LHCN-M2 (cell line): ENCODE results near the gene RPS3. TPM values are rescaled to one million over a fixed set of nuclear protein-coding genes. Genes with fewer than 3 reads are reported as not detected.
A peak's percentile ranks its signal among the peaks of the same experiment; 100 is the strongest.
"Not testable (repeated sequence)": the region's sequence is repeated elsewhere in the genome, so short reads cannot be mapped to it uniquely, and the experiment has no call there.

Experiments used
- DNase-seq: peaks from one replicate; pipeline ENCODE4 v3.0.0-alpha.2; 2012; ENCODE audit warnings: low read depth
- total RNA-seq: library from RNA; depleted of rRNA; stranded (reverse); fragments of >200 nt; gene quantifications from 2 replicates; pipeline ENCODE4 v1.2.3, GENCODE V29; 2014

RPS3 gene
- total RNA-seq, 1 experiment from 2014 or later: 996 TPM

DNA sequence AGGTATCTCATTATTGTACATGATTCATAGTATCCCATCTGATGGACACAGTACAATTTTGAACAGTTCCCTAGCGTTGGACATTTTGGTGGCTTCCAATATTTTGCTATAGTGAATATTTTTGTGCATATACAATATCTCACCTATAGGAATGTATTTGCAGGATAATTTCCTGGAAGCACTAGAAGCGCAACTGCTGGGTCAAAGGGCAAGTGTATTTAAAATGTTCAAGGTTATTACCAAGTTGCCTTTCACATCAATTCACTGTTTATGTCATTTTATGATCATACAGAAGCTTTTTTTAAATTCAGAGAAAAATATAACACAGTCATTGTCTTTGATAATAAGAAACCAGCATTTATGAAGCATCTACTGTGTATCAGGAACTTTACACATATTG lies 19.1 kb upstream of the RPS3 start:
- no peak for DNase-seq

DNA sequence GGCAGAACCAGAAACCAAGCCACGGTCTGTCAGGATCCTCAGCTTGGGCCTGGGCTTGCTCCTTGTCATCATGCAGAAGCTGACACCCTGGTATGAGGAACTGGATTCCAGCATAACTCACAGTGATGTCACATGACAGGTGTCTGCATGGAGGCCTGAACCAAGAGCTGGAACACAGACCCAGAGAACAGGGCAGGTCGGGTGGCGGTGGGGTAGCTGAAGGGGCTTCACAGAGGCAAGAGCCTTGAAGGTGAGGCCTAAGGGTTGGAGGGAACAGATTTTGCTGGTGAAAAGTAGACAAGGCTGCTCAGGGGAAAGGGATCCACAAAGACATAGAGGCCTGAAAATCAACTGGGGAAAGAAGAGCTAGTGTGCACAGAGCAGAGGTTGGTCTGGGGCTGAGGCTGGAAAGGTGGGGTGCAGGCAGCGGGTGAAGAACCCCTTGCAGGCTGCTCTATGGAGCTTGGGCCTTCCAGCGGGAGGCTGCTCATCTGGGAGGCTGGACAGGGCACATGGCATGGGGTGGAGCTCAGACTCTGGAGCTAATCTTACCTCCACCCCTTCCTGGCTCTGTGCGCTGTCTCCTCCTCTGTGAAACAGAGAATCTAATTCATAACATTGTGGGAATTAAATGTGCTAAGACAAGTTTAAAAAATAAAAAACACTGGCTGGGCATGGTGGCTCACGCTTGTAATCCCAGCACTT lies 18.4 kb upstream of the RPS3 start:
- peak; percentile 65 for DNase-seq

- DNase-seq: no peak
These were observed 16.1 kb upstream of the RPS3 start for GRCh38 chr11:75383246-75383645.

DNA sequence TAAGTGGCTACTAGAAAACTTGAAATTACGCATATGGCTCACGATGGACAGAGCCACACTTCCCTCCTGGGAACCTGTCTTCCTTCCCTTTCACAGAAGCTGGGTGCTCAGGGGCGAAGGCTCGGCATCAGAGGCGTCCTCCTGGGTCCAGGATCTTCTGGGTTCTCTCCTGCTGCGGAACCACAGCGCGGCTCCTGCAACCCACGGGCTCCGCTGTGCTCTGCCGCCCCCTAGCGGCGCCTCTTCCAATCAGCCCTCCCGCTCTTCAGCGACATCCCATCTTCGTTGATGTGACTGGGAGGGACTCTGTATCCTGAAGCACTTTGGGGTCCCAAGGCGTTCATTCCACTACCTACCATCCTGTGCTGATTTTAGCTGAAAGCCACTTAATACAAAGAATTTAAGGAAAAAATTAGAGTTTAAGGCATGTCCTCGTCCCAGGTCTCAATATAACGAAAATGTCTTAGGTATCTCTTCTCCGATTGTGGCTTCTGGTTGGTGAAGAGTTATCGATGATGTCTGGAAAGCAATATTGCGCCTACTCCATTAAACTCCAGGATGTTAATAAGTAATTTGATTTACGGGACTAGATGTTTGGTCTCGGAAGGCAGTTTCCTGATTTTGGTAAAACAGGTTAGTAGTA lies 14.8 kb upstream of the RPS3 start:
- peak; percentile 55 for DNase-seq

- DNase-seq: peak; percentile 42
These were observed 12.2 kb upstream of the RPS3 start for GRCh38 chr11:75386942-75387630.

DNA sequence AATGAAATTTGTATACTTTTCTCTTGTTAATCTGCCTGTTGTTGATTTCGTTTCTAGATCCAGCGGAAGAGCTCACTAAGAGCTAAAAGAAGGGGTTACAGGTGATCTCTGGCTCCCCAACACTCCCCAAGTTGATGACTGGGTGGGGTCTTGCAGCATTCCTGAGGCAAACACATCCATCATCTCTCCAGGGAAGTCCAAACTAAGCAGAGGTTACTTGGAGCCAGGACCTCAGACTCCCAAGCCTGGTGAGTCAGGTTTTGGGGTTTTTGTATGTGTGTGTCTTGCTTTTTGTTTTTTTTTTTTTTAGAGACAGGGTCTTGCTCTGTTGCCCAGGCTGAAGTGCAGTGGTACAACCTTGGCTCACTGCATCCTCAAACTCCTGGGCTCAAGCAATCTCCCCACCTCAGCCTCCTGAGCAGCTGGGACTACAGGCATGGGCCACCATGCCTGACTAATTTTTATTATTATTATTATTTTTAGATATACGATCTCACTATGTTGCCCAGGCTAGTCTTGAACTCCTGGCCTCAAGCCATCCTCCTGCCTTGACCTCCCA lies 11.5 kb upstream of the RPS3 start:
- DNase-seq: peak; percentile 40

GRCh38 chr11:75388386-75389275 lies 10.7 kb upstream of the RPS3 start:
- peak; percentile 82 for DNase-seq

DNA sequence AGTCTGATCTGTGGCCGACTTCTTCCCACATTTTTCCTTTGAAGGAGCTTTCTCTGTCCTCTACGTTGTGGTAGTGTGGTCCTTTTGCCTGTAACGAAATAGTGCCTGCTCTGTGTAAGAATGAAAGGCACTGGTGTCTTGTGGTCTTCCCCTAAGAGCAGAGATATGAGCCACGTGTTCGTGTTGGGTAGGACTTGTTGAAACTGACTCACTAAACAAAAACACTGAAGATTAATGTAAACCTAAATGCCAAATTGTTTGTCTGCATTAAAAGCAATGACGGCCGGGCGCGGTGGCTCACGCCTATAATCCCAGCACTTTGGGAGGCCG lies 10.1 kb upstream of the RPS3 start:
- no peak for DNase-seq

- no peak for DNase-seq
These were observed 9.4 kb upstream of the RPS3 start for GRCh38 chr11:75389925-75390324.

DNA sequence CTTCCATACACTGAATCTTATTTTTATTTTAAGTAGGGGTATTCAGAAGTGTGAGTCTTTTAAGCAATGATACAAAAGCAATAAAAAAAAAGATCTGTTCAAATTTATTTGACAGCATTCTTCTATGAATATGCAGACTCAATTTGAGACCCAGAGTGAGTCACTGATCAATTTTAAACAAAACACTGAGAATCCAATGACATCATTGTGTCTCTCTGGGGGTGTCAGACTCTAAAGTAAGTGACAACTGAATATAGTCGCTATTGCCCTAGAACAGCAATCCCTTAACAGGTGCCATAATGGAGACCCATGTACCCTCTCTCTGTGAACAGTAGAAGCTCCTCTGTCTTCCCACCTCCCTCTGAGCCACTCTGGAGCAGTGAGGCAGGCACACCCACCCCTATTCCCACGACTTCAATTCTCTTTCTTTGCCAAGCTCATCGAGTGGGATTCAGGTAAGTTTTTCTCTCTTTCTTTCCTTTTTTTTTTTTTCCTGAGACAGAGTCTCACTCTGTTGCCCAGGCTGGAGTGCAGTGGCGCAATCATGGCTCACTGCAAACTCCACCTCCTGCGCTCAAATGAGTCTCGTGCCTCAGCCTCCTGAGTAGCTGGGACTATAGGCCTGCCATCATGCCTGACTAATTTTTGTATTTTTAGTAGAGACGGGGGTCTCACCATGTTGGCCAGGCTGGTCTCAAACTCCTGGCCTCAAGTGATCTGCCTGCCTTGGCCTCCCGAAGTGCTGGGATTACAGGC lies 5.1 kb upstream of the RPS3 start:
- DNase-seq: no peak

- DNase-seq: no peak
These were observed 412 bp upstream of the RPS3 start for GRCh38 chr11:75398906-75399305.

GRCh38 chr11:75400146-75400865 lies 988 bp downstream of the RPS3 start:
- DNase-seq: no peak

DNA sequence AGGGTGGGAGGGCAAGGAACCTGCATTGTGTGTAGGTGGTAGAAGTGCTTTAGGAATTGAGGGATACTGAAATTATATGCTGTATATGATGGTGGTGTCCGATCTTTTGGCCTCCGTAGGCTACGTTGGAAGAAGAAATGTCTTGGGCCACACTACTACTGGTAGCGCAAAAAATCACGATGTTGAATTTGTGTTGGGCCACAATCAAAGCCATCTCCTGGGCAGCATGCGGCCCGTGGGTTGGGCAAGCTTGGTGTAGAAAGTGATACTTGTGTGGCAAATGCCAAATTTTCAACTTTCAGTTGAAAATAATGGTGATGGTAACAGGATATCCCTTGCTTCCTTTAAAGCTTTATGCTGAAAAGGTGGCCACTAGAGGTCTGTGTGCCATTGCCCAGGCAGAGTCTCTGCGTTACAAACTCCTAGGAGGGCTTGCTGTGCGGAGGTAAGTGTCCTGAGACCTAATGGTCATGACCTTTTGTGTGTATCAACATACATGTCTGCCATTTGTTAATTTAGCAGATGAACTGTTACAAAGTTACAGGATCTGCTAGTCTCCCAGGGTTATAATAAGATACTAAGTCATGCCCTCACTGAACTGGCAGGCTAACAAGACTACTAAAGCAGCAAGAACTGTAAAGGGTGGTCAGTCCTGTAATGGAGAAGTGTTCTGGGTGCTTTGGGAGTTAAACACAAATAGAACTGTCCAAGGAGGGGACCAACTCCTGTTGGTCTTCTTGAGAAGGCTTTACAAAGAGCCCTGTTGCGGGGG lies 2.9 kb downstream of the RPS3 start:
- DNase-seq: no peak

DNA sequence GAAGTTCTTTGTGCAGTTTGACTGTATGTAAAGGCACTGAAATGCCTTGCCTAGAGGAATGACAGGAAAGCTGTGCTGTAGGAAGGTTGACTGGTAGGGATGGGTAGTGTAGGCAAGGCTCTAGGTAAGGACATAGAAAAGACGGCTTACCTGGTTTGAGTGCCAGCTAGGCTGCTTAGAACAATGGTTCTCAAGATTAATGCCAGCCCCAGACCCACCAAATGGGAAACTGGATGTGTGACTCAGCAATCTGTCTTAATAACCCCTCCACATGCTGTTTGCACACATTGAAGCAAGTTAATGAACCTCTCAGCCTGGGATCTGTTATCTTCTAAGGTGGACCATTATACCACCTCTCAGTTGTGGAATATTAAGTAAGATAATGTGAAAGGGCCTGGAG lies 3.7 kb downstream of the RPS3 start:
- no peak for DNase-seq

DNA sequence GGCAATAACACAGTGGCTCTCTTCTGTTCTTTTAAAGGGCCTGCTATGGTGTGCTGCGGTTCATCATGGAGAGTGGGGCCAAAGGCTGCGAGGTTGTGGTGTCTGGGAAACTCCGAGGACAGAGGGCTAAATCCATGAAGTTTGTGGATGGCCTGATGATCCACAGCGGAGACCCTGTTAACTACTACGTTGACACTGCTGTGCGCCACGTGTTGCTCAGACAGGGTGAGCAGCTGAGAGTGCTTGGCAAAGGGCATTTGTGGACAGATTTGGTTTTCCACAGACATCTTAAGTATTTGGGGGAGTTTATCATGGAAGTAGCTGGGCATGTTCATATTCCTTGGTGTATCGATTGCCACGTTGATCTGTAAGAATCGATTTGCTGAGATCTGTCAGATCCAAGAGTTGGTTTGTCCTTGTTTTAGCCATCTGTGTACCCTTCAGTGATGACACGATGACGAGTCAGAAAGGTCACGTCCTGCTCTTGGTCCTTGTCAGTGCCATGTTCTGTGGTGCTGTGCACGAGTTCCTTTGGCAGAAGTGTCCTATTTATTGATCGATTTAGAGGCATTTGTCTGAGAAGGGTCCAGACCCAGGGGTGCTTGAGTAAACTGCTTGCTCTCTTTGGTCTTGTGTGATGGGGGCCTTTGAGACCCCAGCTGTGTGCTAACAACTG lies 4.8 kb downstream of the RPS3 start:
- DNase-seq: no peak

- no peak for DNase-seq
These were observed 7.0 kb downstream of the RPS3 start for GRCh38 chr11:75406338-75406777.

DNA sequence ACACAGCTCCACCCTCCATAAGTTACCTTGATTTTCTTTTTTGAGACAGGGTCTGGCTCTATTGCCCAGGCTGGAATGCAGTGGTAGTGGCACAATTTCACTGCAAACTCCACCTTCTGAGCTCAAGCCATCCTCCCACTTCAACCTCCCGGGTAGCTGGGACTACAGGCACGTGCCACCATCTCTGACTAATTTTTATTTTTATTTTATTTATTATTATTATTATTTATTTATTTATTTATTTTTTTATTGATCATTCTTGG lies 9.6 kb downstream of the RPS3 start:
- DNase-seq: no peak

- DNase-seq: not testable (repeated sequence)
These were observed 10.7 kb downstream of the RPS3 start for GRCh38 chr11:75409971-75410370.

DNA sequence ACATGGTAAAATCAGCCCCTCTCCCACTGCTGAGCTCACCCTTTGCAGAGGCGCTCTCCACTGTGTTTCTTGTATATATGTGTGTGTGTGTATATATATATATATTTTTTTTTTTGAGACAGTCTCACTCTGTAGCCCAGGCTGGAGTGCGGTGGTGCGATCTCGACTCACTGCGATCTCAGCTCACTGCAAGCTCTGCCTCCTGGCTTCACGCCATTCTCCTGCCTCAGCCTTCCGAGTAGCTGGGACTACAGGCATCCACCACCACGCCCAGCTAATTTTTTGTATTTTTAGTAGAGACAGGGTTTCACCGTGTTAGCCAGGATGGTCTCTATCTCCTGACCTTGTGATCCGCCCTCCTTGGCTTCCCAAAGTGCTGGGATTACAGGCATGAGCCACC lies 13.8 kb downstream of the RPS3 start:
- DNase-seq: not testable (repeated sequence)
